Stimulated activated CD8-positive, alpha-beta memory T cell treated with anti-CD3 and anti-CD28 coated beads, Interleukin-12 subunit alpha, Interleukin-12 subunit beta, amount 100 ng/mL, for 24 hours (primary cell): ENCODE measurements around the gene DPH1.
"Not testable (repeated sequence)": the region's sequence is repeated elsewhere in the genome, so short reads cannot be mapped to it uniquely, and the experiment has no call there.

Experiments used
- DNase-seq: peaks from one replicate; pipeline ENCODE4 v3.0.0-alpha.2; 2020; ENCODE audit errors: extremely low read depth

Gene DPH1

DNA sequence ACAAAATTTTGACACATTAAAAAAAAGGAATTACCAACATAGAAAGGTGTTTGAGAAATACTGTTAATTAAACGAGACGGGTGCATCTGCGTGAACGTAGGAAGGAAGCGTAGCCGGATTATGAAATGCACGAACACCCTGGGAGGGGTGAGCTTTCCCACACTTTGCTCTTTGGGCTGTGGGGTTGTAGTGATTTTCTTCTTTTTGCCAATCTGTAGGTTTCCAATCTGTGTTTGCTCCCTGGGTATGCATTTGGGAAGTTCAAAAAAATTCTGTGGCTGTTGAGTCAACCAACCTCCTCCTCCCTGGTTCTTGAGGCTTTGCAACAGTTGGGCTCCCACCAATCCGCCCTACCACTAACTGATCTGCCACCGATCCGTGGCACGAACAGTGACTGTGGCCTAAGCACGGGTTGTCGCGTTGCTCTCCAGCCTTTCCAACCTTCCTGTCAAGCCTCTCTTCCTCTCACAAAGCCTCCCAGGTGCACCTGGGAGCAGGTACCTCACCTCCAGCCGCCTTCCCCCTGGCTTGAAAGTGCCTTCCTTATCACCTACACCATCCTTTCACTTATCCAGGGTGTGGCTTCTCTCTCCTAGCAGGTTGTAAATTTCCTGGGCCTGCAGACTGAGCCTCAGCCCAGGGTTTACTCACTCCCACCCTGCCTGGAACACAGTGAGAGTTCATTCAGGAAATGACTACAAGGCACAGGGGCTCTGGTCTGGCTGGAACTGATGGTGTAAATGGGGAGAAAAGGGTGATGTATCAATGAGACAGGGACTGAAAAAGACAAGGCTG is 21.4 kb upstream of the DPH1 start:
- DNase-seq: no peak

DNA sequence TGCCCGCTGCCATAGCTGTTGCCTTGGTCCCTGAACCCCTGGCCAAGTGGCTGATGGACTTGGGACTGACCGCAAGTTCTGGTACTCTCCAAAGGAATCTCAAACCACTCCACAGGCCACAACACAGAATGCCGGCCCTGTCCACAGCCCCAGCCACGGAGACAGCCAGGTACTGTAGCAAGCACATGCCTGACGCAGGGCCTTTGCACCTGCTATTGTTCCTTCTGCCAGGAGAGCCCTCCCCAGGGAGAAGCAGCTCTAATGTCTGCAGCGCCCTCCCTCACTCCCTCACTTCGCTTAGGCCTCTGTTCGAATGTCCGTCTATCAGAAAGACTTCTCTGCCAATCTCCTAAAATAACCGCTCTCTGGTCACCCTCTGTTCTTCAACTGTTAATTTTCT is 20.2 kb upstream of the DPH1 start:
- no peak for DNase-seq

DNA sequence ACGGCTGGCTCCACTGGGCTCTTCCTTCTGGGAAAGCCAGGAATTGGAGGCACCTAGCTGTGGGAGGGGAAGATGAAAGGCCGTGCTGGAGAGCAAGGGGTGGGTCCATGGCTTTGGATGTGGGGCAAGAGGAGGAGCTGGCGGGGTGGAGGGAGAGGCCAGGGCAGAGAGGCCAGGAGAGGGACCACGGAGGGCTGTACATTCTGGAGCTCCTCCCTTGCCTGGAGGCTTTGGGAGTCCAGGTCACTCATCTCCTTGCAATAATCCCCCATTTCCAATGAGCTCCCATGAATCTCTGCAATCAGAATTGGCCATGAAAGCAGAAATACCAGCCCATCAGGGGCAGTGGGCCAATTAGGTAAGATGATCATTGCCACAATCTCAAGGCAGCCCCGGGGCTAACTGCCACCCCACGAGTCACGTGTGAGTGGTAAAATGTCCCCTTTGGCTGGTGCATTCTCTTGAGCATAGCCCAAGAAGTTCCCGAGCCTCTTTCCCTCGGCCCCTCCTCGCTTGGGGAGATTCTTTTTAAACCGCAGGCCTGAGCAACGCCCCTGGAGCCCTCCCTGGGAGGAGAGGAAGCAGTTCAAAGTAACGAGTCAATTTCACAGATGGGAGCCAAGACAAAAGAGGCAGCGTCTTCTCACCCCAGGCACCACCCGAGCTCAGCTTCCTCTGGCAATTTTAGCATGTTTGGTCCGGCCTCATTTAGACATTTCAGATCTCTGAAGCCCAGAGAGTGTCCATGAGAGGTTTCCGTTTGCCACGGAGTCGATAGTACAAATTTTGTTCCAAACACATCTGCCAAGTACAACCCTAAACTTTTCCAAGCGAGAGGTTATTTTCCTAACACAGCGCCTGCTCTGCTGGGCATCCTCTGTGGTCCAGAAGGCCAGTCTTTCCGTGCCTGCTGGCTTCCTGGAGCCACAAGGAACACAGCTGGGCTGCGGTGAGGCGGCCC is 18.3 kb upstream of the DPH1 start:
- no peak for DNase-seq

DNA sequence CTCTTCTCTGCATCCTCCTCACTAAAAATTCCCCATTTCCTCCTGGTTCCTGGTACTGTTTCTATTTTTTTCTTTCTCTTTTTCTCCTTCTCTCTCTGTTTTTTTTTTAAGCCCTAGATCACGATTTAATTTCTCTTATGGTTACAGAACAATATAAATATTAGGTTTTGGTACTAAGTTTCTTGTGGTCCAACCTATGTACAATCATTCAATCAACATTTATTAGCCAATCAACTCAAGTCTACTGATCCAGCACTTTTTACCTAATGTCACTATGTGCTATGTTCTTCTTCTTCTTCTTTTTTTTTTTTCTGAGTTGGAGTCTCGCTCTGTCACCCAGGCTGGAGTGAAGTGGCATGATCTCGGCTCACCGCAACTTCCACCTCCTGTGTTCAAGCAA is 17.5 kb upstream of the DPH1 start:
- no peak for DNase-seq

DNA sequence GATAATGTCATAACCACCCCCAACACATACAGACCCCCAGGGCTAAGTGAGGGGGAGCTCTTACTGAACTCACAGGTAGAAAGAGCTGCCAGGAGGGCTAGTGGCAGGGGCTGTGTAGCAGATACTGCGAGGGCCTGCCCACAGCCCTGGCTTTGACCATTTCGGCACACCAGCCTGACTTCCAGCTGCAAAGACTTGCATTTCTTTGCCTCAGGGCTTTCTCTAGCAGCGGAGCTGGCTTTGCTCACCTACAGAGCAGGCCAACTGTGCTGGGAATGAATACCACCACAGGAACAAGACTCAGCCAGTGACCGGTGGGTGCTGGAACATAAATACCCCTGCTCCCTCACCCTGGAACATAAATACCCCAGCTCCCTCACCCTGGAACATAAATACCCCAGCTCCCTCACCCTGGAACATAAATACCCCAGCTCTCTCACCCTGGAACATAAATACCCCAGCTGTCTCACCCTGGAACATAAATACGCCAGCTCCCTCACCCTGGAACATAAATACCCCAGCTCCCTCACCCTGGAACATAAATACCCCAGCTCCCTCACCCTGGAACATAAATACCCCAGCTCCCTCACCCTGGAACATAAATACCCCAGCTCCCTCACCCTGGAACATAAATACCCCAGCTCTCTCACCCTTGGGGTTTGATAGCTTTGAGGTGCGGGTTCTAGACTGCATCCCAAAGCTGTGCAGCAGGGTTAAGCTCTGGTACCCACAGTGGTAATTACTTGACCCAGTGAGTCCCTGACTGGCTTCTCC is 16.5 kb upstream of the DPH1 start:
- not testable (repeated sequence) for DNase-seq

DNA sequence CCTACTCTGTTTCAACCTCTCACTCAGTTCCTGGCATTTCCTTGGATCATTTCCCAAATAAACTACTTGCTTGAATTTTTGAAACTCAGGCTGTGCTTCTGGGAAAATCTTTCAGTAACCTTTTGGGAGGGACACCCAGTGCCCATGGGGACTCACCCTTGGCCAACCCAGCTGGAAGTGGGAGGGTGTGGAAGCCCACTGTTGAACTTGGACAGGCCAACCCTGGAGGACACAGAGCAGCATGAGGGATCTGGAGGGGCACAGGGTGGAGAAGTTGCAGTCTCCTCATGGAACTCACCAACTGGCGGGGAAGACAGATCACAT is 16.0 kb upstream of the DPH1 start:
- DNase-seq: no peak

DNA sequence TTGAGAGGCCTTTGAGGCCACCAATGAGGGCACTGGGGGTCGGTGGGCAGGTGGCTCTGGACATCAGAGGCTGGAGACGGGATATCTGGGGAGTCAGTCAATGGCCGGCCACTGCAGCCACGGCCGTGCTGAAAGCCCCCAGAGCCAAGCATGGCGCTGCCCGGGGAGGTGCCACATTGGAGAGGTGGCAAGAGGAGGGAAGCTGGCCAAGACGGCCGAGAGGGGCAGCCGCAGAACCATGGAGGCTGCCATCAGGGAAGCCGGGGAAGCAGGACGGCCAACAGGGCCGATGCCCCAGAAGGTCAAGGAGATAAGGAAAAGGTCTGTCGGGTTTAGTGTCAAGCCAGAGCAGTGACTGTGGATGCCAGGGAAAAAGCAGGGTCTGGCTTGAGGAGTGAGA is 14.6 kb upstream of the DPH1 start:
- no peak for DNase-seq

DNA sequence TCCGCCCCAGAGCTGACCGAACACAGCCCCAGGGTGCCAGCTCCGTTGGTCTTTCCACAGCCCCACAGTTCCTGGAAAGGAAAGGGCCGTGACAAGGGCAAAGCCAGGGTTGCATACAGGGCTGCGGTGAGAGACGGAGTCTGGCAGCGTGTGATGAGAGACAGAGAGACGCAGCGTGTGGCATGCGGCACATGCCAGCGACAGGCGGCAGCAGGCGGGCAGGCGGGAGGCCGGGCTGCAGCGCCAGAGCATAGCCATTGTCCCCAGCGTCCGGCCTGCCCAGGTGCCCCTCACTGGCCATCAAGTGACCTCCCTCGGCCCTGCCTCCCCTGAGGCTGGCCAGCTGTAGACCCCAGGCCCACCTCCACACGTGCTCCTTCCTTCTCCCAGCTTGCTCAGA is 13.5 kb upstream of the DPH1 start:
- DNase-seq: no peak

DNA sequence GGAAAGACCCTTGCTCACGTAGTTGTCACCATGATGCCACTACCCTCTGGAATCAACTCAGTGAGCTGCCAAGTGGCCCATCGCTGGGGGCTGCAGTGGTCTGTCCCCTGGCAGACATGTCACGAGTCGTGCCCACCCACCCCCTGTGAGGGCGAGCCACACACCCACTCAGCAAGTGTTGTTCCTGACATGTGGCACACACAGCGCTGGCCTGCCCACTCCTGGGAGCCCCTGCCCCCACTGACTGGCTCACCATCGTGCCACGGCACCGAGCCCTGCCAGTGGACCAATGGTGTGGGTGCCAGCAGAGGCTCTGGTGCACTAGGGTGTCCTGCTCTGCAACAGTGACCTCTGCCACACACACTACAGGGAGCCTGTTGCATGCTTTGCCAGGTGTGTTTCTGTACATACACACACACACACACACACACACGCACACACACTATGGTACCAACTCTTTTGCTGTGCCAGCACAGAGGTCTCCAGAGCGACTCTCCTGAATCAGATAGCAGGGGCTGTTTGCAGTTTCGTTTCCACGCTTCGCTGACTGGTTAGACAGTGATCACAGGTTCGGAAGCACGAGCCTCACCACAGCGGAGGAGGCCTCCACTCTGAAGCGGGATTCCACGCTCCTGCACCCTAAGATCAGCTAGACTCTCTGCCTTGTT is 12.5 kb upstream of the DPH1 start:
- no peak for DNase-seq

DNA sequence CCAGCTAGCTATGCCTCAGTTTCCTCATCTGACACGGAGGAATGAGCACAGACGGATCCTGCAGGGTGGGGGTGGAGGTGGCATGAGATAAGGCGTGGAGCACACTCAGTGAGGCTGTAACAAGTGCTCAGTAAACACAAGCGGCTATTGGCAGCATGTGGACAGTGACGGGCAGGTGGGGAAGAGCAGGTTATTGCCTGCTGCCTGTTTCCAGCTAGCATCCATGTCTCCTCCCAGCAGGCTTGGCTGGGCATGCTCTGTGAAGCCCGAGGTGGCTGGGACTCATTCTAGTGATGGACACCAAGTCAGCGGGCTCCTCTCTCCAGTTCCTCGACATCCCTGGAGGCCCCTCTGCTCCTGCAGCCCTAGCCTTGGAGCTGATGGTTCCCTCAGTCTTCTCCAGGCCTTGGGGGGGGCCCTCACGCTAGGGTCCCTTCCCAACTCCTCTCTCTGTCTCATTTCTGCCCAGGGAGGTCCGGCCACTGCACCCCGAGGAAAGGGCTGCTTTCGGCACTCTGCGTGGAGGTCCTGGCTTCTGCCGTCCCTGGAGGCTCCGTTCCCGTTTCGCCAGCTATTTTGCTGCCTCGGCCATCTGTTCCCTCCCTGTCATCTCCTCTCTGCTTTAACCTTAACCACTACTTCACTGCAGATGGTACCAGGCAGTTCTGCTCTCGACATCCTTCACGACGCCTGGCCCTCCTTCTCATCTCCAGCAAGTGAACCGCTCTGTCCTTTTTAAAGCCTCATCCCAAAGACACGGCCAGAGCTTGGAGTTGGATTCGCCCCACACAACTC is 11.0 kb upstream of the DPH1 start:
- DNase-seq: no peak

DNA sequence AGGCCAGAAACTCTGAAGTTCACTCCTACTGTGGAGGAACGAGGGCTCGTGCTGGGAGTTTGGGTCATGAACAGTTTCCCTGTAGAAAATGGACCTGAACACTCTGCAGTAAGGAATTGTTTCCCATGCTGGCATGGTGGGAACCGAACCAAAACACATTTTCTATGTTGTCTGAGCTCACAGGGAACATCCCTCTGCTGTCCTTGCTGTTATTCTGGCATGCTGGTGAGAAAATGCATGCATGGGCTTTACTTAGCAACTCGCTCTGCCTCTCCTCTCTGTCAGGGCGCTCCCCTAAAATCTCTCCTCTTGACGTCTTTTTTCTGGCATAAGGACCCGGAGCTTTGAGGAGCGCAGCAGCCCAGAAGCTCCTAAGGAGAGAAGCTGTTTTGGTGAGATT is 10.2 kb upstream of the DPH1 start:
- no peak for DNase-seq

DNA sequence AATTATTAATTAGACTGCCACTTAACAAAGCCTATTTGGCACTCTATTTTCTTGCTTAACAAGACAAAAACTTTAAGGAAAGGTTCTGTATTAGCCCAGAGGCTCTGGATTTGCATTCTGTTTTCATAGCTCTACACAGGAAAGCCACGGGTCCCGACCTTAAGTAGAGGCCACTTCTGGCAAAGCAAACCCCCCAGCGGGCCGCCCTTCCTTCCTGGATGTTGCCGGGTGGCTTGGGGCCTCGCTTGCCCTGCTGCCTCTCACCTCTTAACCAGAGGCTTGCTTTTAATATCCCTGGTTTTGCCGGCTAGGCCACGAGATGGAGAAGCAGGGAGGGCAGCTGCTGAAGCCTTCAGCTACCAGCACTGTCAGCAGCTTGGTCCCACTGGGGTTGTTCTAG is 9.2 kb upstream of the DPH1 start:
- no peak for DNase-seq

DNA sequence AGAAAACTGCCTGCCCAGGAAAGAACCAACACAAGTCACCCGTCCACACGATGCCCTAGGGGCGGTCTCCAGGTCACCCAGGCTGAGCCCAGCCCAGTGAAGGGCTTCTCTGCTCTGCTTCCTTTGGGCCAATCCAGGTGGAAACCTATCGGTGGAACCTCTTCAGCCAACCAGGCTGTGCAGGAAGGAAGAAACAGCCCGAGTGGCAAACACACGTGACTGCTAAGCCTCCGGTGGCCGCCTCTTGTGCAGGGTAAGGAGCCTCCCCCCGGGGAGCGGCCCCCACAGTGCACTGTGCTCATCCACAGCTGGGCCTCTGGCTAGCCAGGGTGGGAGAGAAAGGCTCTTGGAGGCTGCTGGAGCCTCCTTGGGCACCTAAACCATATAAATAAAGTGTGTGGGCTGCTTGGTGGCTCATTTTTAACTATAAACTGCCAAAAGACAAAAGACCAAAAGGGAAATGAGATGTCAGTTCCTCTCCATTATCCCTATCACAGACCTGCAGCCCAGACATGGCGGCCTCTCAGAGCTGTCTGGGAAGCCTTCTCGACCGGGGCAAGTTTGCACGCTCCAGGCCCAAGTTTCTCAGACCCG is 7.2 kb upstream of the DPH1 start:
- DNase-seq: no peak

DNA sequence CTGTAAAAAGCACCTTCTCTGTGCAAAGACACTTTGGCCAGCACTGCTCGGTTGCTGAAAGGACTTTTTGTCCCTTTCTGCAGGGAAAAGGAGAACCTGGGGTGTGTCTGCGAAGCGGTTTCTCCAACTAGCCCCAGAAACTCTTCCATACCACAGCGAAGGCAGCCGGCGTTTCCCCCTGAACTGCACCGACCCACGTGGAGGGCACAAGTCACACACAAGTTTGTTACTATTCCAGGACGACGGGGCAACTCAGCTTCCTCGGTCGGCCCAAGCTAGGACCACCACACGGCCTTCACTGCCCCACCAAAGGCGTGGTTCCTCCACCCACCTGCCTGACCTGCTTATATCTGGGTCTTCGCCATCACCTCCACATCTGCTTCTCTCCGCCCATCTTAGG is 6.7 kb upstream of the DPH1 start:
- DNase-seq: no peak

DNA sequence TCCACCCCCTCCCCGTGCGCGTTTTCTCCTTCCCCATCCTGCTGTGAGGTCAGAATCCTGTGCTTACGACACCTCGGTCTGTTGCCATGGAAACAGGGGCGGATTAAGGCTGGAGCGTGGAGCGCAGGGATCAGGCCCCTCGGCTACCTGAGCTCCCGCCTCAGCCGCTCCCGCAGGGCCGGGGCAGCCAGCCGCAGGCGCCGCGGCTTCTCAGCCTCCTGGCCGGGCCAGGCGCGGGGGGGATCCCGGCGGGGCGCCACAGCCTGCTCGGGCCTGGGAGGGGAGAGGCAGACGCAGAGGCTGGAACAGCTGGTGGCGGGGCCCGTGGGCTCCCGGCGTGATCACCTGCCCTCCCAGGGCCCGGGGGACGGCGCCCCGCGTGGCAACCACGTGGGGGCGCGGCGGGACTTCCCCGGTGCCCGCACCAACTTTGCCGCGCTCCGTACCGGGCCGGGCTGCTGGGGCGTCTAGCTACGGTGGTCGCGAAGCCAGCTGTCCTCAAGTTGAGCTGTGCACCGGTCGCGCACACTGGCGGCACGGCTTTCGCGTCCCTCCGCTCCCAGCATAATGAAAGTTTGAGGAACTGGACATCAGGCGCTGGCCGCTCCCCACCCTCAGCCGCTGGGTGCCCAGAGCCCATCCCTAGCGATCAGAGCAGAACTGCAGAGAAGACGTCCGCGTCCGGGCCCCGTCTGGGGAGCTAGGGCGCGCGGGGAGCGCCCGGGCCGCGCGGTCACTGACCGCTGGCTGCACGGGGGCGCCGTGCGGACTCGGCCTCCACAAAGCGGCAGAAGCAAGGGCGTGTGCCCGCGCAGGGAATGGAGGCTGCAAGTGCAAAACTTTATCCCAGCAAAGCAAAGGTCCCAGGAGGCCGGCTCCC is 6.0 kb upstream of the DPH1 start:
- DNase-seq: no peak

DNA sequence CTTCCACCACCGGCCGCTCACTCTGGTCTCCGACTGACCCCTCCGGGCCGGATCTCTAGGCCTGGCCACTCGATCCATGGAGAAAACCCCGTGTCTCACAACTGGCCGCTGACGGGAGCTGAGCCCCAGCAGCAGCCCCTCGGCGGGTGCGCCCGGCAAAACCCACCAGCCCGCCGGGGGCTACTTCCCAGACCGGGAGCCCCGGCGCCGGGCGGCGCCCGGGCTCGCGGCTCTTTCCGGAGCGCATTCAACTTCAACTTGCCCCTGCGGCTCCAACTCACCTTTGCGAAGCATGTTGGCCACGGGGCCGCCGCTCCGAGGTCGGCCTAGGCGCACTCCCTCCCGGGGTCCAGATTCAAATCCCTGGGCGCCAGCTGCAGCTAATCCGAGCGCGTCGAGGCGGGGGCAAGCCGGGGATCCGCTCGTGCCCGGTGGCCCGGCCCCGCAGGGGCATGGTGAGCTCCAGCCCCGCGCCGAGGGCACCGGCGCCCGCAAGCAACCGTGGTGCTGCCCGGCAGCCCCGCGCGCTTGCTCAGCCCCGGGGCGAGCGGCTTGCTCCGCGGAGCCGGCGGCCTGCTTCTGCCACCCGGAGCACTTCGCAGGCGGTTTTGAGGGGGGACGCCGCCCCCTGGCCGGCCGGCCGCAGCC is 5.3 kb upstream of the DPH1 start:
- DNase-seq: no peak

DNA sequence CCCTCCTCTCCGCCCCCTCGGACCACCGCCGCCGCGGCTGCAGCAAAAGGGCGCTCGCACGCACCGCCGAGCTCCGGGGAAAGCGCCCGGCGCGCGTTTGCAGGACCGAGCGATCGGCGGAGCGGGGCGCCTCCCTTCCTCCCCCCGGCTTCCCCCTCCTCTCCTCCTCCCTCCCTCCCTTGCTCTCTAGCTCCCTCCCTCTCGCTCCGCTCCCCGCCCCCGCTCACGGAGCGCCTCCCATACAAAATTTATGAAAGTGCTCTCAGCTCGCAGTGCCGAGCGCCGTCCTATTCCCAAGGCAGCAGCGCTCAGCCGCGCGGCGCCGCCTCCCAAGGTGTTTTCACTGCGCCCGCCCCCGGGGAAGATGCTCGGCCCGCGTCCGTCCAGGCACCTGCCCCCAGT is 4.7 kb upstream of the DPH1 start, which contains the start of gene RTN4RL1:
RTN4RL1 (minus strand) TSS at position 115 of the 402 bp plus-strand sequence. CDS start 469 bp downstream, outside the sequence.
- no peak for DNase-seq

DNA sequence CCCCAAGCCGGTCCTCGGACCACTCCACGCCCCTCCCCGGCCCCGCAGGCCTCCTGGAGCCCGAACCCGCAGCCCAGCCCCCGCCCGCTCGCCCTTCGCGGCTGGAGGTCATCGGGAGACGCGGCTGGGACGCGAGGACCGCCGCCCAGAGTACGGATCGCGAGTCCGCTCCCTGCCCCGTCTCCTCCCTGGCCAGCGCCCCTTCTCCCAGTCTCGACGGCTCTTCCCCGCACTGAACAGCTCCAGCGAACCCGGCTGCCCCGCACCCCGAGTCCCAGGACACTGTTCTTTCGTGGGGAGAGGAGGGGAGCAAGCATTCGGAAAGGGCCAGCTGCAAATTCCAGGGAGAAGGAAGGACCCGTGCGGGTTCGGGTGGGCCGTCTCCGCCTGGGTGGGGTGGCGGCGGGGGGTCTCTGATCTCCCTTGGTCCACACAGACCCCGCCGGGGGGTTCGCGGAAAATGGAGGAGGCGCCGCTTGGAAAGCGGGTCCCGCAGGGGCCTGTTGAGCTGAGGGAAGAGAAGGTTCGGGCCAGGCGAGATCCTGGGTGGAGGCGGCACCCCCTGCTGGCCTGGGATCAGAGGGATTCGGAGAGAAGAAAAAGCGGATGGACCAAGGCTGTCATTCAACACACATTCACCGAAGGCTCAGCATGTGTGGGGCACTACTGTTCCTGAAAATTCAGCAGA is 4.2 kb upstream of the DPH1 start:
- no peak for DNase-seq
